ENCODE measurements around the gene CHRND.
"Not testable (repeated sequence)": the region's sequence is repeated elsewhere in the genome, so short reads cannot be mapped to it uniquely, and the experiment has no call there.

CHRND gene

DNA sequence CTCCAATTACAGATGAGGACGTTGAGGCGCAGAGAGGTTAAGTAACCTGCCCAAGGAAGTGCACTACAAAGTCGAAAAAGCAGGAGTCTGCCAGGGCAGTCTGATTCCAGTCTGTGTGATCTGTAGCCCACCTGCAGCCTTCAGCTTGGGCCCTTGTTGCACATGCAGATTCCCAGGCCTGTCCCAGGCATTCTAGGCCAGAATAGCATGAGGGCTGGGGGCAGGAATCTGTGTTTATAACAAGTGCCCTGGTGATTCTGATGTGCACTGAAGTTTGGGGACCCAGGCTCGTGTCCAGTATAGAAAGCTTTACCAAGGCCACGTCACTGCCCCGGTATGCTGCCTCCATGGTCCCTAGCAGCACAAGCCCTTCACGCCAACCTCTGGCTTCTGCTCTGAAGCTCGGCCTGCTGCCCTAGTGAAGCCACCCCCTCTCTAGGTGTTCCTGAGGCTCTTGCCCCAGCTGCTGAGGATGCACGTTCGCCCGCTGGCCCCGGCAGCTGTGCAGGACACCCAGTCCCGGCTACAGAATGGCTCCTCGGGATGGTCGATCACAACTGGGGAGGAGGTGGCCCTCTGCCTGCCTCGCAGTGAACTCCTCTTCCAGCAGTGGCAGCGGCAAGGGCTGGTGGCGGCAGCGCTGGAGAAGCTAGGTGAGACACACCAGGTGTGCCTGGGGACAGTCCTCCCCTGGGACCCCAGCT lies 18.1 kb downstream of the CHRND start:
- no peak for DNase-seq

DNA sequence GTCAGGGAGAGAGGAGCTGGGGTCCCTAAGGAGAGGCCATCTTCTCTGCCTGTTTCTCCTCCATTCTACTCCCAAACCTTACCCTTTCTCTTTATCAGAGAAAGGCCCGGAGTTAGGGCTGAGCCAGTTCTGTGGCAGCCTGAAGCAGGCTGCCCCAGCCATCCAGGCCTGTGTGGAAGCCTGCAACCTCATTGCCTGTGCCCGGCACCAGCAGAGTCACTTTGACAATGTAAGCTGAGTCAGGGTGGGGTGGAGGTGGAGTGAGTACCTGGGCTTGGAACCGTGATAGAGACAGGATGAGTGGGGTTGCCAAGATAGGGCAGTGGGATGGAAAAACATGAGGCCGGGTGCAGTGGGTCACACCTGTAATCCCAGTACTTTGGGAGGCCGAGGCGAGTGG lies 18.7 kb downstream of the CHRND start:
- DNase-seq, result no peak

DNA sequence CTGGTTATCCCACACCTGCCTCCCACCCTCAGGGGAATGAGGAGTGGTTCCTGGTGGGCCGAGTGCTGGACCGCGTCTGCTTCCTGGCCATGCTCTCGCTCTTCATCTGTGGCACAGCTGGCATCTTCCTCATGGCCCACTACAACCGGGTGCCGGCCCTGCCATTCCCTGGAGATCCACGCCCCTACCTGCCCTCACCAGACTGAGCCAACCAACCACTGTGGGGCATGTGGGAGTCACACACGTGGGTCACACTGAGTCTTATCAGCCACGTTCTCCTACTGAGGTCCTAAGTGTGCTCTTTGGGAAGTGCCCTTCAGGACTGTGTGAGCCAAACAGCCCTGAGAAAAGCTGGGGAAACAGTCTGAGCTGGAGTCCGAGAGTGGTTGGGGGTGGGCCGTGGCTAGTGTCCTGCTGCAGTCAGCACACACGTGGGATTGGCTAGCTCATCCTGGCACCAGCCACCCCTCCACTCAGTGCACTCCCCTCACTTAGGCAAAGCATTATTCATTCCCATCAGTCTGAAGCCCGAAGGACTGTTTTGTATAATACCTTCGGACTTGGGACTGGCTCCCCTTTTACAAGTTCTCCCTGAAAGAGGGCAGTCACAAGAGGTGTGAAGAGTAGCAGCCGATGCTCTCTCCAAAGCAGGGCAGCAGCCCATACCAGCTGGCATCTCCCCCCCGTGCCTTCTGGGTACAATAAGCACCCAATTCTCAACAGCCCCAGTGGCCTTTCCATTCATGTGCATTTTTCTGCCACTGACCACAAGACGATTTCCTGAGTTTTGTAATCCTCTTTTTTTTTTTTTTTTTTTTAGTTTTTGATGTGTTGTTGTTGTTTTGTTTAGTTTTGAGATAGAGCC lies 19.8 kb downstream of the CHRND start:
- no peak for DNase-seq

DNA sequence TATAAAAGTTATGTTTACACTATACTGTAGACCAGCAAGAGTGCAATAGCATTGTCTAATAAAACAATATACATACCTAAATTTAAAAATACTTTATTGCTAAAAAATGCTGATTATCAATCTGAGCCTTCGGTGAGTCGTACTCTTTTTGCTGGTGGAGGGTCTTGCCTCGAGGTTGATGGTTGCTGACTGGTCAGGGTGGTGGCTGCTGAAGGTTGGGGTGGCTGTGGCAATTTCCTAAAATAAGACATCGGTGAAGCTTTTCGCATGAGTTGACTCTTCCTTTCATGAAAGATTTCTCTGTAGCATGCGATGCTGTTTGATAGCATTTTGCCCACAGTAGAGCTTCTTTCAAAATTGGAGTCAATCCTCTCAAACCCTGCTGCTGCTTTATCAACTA lies 22.0 kb downstream of the CHRND start:
- DNase-seq, result no peak

DNA sequence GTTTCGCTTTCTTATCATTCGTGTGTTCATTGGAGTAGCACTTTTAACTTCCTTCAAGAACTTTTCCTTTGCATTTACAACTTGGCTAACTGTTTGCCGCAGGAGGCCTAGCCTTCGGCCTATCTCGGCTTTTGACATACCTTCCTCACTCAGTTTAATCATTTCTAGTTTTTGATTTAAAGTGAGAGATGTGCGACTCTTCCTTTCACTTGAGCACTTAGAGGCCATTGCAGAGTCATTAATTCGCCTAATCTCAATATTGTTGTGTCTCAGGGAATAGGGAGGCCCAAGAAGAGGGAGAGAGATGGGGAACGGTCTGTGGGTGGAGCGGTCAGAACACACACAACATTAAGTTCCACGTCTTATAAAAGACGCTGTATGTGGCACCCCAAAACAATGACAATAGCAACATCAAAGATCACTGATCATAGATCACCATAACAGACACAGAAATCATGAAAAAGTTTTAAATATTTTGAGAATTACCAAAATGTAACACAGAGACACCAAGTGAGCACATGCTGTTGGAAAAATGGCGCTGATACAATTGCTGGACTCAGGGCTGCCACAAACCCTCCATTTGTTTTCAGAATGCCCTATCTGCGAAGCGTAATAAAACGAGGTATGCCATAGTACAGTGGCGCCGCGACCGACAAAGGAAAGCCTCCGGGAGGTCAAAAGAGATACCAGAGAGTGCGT lies 23.8 kb downstream of the CHRND start:
- DNase-seq, result no peak

DNA sequence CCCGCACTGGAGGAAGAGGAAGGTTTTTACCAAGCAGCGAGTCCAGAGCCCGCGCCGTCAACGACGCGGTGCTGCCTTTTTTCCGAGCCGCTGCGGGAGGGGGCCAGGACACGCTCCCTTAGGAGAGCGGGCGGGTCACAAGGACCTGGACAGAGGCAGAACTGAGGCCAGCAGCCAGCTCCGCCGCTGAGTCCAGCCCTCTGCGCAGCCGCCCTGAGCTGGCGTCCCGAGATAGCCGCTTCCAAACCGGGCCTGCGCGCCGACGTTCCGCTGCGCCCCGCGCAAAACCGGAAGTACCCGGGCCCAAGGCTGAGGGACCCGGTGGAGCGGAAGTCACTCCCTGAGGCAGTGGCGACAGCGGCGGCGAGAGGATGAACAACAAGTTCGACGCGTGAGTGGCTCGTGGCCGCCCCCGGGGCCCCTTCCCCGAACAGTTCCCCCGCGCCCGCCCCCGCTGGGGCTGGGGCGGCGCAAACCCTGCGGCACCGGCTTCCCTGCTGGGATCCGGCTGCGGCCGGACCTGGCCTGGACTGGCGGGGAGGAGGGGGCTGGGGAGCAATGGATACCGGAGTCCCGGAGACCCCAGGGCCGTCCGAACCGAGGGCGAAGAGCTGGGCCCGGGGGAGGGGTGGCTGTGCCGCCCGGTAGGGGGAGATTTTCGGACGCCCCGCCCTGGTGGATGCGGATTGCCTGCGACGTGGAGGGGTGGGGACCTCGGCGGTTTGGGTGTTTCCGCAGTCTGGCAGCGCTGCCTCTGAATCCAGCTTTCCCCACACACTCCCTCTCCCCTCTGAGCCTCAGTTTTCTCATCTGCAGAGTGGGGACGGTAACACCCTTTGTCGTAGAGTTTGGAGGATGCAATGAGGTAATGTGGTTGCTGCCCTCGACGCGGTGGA lies 24.6 kb downstream of the CHRND start, which contains the start of the genes EIF4E2 and TIGD1:
Gene EIF4E2, plus strand, starts transcription at position 336 of the 896 bp plus-strand sequence. Its CDS starts 36 bp downstream, at position 372.
Gene TIGD1, minus strand, starts transcription at position 204 of the 896 bp plus-strand sequence. CDS start 675 bp downstream, outside the sequence.
- DNase-seq, result peak; percentile 95

DNA sequence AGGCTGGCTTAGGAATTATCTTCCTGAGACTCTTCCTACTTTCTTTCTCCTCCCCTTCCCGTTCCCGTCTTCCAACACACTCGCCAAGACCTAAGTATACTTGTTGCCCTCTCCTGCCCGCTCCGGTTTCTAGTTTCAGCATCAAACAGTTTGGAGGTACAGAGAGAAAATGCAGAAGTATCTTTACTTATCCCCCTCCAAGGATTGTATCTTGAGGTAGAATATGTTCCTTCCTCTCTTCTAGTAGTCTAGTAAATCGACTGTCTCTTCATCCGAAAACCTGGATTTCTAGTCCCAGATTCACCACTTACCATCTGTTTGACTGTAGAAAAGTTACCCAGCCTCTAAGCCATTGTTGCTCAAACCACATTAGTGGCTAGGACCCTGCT lies 25.3 kb downstream of the CHRND start:
- no peak for DNase-seq

DNA sequence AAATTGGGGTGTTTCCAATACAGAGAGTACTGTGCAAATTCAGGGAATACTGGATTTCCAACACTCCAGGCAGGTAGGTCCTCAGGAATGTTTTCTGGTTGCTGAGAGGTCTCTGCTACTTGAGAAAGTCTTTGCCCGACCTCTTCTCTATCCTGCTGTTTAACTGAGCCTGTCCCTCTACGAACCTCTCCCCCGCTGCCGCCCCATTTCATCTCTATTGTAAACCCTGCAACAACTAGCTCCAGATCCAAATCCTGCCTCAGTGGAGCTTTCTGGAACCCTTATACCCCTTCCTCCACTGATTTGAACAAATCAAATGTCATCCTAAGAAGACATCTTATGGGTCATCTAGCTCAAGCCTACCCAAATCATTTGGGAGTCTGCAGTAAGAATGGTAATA lies 25.8 kb downstream of the CHRND start:
- DNase-seq, result no peak

DNA sequence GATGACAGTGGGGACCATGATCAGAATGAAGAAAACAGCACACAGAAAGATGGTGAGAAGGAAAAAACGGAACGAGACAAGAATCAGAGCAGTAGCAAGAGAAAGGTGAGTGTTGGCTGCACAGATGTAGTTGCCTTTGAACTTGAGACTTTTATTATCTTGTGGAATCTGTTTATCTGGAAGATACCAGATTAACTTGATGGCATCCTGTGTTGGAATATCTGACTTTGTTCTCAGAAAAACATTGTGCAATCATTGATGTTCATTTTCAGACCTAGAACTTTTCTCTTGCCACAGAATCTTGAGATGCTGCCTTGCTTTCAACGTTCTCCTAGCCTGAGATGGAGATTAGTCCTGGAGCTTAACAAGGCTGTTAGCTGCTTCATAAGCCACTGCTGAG lies 30.5 kb downstream of the CHRND start:
- DNase-seq, result no peak

DNA sequence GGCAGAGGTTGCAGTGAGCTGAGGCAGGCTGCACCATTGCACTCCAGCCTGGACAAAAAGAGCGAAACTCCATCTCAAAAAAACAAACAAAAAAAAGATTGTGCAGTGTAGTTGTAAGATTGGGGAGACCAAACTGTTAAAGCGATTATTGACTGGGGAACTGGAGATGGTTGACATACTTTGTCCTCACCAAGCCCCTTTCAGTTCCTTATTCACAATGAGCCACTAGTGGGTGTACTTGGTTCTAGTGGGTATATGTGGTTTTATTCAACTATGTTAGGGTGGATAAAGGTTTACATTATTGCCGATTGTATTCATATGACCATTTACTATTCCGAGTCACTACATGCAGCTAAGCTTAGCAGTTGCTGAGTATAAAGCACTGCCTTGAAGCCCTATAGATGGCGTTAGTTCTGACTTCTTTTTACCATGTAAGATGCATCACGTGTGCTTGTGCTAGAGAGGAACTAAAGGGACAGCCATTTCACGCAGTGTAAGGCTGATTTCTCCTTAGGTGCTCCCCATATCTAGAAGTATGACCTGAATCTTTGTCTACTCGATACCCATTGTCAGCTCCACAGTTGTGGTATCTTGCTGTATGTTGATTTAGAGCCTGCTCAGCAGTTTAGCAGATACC lies 36.7 kb downstream of the CHRND start:
- no peak for DNase-seq

DNA sequence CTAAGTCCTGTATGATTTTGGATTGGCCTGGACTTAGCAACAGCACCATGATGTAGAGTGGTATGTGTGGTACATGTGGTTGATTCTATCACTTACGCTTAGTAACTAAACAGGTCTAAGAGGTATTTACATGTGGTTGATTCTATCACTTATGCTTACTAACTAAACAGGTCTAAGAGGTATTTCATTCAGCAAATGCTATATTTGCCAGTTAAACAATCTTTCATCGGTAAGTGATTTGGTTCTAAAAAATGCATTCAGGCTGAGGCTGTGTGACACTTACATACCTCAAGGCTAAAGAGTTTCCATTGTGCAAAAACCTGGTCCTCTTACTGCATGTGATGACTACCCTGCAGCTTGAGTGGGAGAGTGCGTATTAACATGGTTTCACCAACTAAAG lies 37.6 kb downstream of the CHRND start:
- peak; percentile 30 for DNase-seq

DNA sequence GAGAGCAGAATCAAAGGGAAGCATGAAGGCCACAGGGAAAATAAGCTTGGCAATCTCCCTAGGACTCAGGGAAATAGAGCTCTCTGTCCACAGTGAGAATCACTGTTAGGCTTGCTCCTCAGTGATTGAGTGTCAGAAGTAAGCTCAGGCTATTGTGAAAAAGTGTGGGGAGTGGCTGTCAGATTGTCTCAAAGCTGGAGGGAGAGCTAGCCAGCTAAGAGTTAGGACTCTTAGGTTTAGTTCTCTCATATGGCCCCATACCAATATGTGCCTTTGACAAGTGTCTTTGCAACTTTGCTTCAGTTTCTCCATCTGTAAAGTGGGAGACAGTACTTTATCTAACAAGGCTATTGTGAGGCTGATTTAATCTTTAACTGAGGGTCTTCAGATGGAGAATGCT lies 41.8 kb downstream of the CHRND start:
- no peak for DNase-seq

DNA sequence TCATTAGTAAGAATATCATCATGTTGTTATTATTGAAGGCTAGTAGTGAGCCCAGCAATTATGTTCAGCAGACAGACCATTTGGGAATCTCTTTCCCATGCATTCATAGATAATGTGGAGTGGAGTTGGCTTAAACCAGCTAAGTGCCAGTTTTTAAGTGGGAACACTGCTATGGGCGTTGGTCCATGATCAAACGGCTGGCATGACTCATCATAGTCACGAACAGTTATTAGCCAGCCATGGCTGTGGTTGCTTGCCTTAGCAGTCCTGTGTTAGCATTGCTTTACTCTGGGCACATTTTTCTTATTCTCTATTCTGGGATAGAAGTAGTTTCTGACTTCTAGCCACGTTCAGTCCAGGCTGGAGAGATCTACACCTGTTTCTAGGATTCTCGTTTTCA lies 42.2 kb downstream of the CHRND start:
- DNase-seq, result peak; percentile 53

DNA sequence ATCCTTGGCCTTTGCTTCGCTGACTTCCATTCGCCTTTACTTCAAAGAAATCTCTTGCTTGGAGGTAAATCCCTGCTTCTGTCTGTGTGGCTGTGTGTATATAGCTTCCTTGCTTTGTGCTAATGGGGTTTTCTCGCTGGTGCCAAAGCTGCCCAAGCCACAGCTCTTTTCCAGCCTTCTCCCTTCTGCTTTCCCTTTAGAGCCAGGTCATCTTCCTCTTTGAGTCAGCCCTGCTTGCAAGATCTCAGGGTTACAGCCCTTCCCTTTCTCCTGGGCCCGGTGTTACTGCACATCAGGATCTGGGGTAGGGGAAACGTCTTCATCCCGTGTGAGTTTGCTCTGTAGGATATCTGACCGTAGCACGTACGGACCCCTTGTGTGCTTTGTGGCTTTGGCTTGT lies 43.6 kb downstream of the CHRND start:
- no peak for DNase-seq

DNA sequence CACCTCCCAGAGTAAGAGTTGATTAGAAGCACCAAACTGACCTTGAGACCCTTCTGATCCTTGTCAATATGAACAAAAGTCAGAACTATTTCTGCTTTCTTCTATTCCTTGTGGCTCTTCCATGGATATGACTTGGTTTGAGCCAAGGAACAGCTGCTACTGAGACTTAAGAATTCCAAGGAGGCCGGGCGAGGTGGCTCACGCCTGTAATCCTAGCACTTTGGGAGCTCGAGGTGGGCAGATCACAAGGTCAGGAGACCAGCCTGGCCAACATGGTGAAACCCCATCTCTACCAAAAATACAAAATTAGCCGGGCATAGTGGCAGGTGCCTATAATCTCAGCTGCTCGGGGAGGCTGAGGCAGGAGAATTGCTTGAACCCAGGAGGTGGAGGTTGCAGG lies 44.5 kb downstream of the CHRND start:
- not testable (repeated sequence) for DNase-seq

DNA sequence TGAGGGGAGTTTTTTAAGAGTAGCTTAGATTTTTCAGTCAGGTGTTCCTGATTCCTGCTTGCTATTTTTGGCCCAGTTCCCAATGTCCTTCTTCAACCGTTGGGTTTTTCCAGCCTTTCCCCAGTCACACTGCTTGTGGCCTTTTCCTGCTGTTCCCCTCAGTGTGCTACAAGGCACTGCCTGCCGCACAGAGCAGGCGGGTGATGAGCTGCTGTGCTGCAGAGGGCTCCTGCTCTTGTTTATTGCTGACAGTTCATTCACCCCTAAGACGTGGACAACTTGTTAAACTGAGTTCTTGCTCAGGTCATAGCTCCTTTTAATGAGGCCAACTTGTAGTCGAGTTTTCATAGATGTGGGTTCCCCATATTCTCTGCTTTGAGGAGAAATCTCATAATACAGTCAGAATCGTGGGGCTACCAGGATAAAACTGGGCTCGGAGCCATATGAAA lies 45.1 kb downstream of the CHRND start:
- no peak for DNase-seq

DNA sequence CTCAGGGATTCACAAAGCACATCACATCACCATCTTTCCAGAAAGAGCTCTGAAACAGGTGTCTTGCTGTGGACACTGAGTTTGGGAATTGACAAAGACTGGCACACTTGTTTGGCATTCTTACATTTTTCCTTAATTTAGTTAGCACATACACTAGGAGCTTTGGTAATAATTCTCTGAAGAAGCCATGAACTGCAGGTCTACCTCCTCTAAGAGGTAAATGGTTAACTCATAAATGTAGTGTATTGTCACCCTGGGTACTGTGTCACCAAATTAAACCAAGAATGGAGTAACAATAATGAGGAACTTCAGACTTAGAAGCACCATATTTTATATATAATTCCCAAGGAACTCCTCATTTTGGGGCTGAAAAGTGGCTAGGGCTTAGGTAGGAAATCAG lies 47.1 kb downstream of the CHRND start:
- DNase-seq, result no peak

DNA sequence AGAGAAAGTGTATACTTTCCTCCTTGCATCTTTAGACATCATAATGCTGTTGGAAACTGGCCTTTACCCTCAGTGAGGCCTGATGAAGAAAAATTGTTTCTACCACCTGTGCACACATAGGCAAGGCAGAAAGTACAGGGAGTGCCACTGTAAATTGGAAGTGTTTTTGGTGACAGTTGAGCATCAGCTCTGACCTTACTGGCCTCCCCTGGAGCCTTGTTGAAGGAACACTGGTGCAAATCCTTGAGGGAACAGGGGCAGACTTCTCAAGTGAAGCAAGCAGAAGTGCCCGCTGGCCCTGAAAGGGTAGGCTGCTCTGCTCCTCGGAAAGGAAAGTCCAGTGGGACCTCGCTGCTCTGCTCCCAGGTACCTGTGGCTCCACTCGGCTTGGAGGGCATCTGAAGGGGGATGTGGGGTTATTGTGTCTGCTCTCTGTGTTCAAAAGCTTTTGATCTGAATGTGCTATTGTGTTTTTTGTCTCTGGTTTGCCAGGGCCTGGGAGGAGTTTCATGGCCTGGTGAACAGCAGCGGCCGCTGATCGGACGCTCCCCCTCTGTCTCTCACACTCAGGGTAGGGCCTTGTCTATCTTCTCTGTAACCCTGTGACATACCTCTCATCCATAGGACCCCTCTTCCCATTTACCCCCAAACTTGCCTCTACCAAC lies 47.9 kb downstream of the CHRND start:
- no peak for DNase-seq

DNA sequence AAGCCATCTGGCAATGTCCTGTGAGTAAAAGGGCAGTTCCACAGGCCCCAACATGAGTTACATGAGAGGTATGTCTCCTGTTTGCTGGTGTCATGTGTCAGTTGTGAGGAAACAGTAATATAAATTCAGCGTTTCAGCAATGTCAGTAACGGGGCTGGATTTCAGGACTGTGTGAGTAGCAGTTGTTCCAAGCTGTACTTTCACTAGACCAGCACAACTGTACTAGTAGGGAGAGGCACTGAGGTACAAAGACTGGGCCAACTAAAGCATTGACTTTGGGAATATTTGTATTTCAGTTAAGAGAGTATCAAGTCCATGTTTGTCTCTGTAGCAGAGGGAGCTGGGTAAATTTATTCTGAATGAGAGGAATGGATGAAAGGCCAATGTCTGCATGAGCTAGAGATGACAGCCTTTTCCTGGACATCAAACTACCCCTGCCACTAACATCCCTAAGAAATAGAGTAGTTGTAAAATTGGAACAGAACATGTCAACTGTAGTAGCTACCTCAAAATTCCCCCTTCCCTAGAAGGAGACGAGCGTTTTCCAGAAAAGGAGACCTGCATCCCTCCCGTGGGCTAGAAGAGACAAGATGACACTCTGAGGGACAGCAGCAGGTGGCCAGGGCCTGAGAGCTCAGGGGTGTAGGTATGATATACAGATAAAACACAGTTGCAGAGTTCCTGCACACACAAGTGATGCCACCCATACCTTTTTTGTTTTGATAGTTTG lies 48.9 kb downstream of the CHRND start:
- peak; percentile 23 for DNase-seq

DNA sequence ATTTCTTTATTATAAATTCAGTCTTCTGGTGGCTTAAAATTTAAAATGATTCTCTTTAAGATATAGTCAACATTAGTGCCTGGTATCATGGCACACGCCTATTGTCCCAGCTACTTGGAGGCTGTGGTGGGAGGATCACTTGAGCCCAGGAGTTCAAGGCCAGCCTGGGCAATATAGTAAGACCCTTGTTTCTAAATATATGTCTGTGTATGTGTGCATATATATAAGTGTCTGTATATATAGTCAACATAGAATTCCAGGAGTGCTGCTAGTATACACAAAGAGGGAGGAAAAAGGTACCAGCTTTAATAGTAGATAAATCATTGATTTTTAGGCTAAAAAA lies 49.4 kb downstream of the CHRND start:
- DNase-seq, result no peak

DNA sequence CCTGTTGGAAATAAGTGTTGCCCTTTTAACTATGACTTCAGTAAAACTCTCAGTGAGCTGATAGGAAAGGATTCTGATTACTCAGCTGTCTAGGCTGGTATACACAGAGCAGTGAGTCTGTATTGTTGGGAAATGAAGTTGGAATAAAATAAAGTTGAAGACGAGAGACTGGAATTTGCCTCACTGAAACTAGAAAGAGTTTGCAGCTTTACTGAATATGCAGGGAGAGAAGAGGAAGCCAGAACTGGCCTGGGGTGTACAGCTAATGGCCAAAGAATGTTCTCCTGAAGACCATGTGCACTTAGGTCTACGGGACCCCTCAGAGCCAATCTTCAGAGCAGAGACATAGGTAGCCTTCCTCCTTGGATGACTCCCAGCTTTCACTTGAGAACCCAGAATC lies 51.0 kb downstream of the CHRND start:
- DNase-seq, result peak; percentile 36

All from fibroblast of skin of right biceps (primary cell).